ENCODE data around the gene KCNH2. TPM values are rescaled to one million over a fixed set of nuclear protein-coding genes. Genes with fewer than 3 reads are reported as not detected.

KCNH2 gene
- total and polyA plus RNA-seq, 2 of the 8 experiments (the other 6 are each of a cell fraction or from before 2014, with no cell fraction given): 8.0 to 15.0 TPM

DNA sequence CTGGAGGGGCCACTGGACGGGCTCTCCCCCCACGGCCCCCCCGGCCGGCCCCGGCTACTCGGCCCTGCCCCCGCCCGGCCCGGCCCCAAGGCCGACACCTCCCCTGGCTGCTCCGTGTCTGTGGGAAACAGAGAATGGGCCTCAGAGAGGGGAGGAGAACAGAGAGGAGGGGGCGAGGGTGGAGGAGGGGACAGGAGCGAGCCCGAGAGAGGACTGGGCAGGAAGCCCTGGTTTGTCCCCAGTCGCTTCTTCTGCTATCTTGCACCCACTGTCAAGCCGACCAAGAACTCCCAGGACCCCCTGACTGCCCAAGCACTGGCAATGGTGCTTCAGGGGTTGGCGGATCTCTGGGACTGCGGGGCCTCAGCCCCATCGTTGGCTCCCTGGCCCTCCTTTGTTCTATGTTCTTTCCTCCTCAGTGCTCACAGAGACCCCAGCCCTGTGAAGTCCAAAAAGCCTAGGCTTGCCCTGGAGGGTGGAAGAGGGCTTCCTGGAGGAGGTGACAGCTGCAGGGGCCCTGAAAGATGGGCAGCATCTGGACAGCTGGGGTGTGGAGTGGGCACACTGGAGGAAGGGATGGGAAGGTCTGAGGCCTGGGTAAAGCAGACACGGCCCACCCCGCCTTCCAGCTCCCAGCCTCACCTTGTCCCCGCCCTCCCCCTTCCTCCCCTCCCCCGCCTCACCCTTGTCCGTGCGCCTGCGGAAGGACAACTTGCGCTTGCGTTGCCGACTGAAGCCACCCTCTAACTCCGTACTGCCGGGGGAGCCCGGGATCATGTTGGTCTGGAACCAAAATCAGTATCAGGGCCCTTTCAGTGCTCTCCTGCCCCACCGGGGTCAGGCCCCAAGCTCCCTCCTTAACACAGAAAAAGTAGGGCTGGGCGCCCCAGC lies 30.1 kb downstream of the KCNH2 start:
- Histone ChIP-seq H2BK15ac (ENCODE audit: low read length) (peak overlapping the region; percentile 72; the same call in 1 of the 2 replicates), H3K79me2 (ENCODE audit: control insufficient read depth in 1 of 2, insufficient read depth in 2 of 2, low read length in 2 of 2) (no peaks in the 10 kb centered on the region), H3K4me3 (ENCODE audit: extremely low read depth in 1 of 4, insufficient read depth in 2 of 4, low read depth in 3 of 4, low read length in 4 of 4) (peak overlapping the region in 3 of 4 experiments; percentile 32 to 56 (median 33); a peak in 5 of 8 replicates), H3K9me3 (ENCODE audit: insufficient read depth in 2 of 2, low read depth in 1 of 2, low read length in 1 of 2) (no peaks in the 10 kb centered on the region), H3K23ac (ENCODE audit: insufficient read length) (no peak overlapping the region), H3K14ac (ENCODE audit: insufficient read length) (no peak overlapping the region), H2BK120ac (replicated peaks; ENCODE audit: low read depth, low read length) (no peak overlapping the region), H2BK5ac (ENCODE audit: low read depth, low read length) (peak overlapping the region; percentile 24; the same call in 1 of the 2 replicates), H3K4ac (replicated peaks; ENCODE audit: insufficient read length, low read depth, low read length) (no peak overlapping the region), H4K91ac (replicated peaks; ENCODE audit: insufficient read length, low read length) (no peak overlapping the region), H3K27ac (ENCODE audit: low read depth, low read length) (no peak overlapping the region), H2AFZ (ENCODE audit: low read length) (no peak overlapping the region), H4K5ac (ENCODE audit: insufficient read length, low read depth, low read length) (no peak overlapping the region), H3K79me1 (ENCODE audit: low read depth, low read length) (no peaks in the 10 kb centered on the region), H2BK20ac (ENCODE audit: low read length) (no peak overlapping the region), H3K36me3 (ENCODE audit: control insufficient read depth in 2 of 4, insufficient read depth in 4 of 4, low read length in 3 of 4) (no peaks in the 10 kb centered on the region), H3K4me2 (ENCODE audit: insufficient read depth in 1 of 2, low read depth in 2 of 2, low read length in 2 of 2) (peak overlapping the region; percentile 41 to 66), H3K23me2 (ENCODE audit: low read depth, low read length) (peaks cover 4% of the 10 kb centered on the region; the same call in 1 of the 2 replicates), H3K4me1 (replicated peaks in 1 of 4; ENCODE audit: control insufficient read depth in 3 of 4, insufficient read depth in 4 of 4, low read length in 3 of 4) (peaks cover 0 to 36% (median 25%) of the 10 kb centered on the region in 4 experiments; a peak in 6 of 7 replicates), H2AK5ac (ENCODE audit: low read depth, low read length) (no peak overlapping the region), H2BK12ac (ENCODE audit: low read depth, low read length) (0 out of 2 replicates have a peak overlapping the region, but pooled peaks have one; percentile 17), H3K56ac (replicated peaks; ENCODE audit: insufficient read length, low read depth, low read length) (no peak overlapping the region), H3K9ac (replicated peaks in 1 of 4; ENCODE audit: extremely low read depth in 1 of 4, low read depth in 3 of 4, low read length in 3 of 4) (no peak overlapping the region), H3K18ac (ENCODE audit: extremely low read depth, low read length) (peak overlapping the region; percentile 78), H3K27me3 (replicated peaks in 1 of 4; ENCODE audit: control insufficient read depth in 3 of 4, extremely low read depth in 1 of 4, insufficient read depth in 3 of 4, low read length in 3 of 4) (peaks cover 0 to 18% (median 13%) of the 10 kb centered on the region in 4 experiments; a peak in 5 of 7 replicates), H4K20me1 (replicated peaks in 1 of 2; ENCODE audit: control insufficient read depth in 1 of 2, insufficient read depth in 2 of 2, low read length in 2 of 2) (no peaks in the 10 kb centered on the region), H4K8ac (ENCODE audit: extremely low read depth, insufficient read depth, low read length) (no peak overlapping the region; the same call in 1 of the 2 replicates)
- WGBS, 2 experiments (ENCODE audit: extremely low coverage in 1 of 2, insufficient coverage in 1 of 2, insufficient read length in 1 of 2, insufficient replicate concordance in 2 of 2, low coverage in 1 of 2, low lambda C conversion rate in 2 of 2, missing lambda C conversion rate in 1 of 2): 38% methylated on average over 12 of the region's 34 CpGs; no CpG with 5 or more reads in 1 of the 2 experiments
- ChIA-PET CTCF (ENCODE audit: partially characterized antibody) (interaction anchor here (0.6 to 3.2 kb wide), 20 partner anchors 10 to 162 kb away, joined by 3 to 15 read pairs (median 4); partner anchors contain the start of gene ABCB8), POLR2A (ENCODE audit: partially characterized antibody) (interaction anchor here (0.9 to 1.5 kb wide), 4 partner anchors 8 to 31 kb away, joined by 3 to 4 read pairs (median 4); no protein-coding TSS in a partner anchor)
- DNase-seq (ENCODE audit: low read depth in 1 of 2, low spot score in 2 of 2): no peak
- FAIRE-seq: no peak
- TF ChIP-seq MAFK (IDR thresholded peaks at IDR 0.05; ENCODE audit: low read depth, low read length): no peak
- no peak for TF ChIP-seq EGR1 (IDR thresholded peaks at IDR 0.05; ENCODE audit: borderline replicate concordance, low read depth, low read length)
- TF ChIP-seq CREB1 (IDR thresholded peaks at IDR 0.05): no peak

All from H1 (cell line).